GM12872 (cell line): ENCODE results near the gene ZBP1.

ENCODE experiments used
- CTCF ChIP-seq: IDR thresholded peaks from 3 replicates; pipeline ENCODE4 v1.5.1; 2011; ENCODE audit warnings: low read depth, mild to moderate bottlenecking, low read length, moderate library complexity; ENCODE audit not compliant: insufficient read depth

Gene ZBP1

GRCh38 chr20:57595041-57596030 lies 24.9 kb downstream of the ZBP1 start:
- TF ChIP-seq CTCF: no peak

GRCh38 chr20:57594092-57594951 lies 25.9 kb downstream of the ZBP1 start:
- TF ChIP-seq CTCF: peak; percentile 71

GRCh38 chr20:57593134-57593886 lies 26.9 kb downstream of the ZBP1 start:
- TF ChIP-seq CTCF: no peak

- TF ChIP-seq CTCF: no peak
Observed at GRCh38 chr20:57592263-57593092, 27.7 kb downstream of the ZBP1 start.

GRCh38 chr20:57591289-57592229 lies 28.7 kb downstream of the ZBP1 start:
- no peak for TF ChIP-seq CTCF

- no peak for TF ChIP-seq CTCF
Observed at GRCh38 chr20:57590485-57591288, 29.5 kb downstream of the ZBP1 start.
